GM13976 (cell line): ENCODE results near the gene CBX1.

ENCODE experiments used
- DNase-seq: peaks from one replicate; pipeline ENCODE4 v3.0.0; 2012; ENCODE audit warnings: low spot score
- CTCF ChIP-seq: IDR thresholded peaks from 2 replicates; pipeline ENCODE4 v1.5.1; 2012; ENCODE audit warnings: borderline replicate concordance, mild to moderate bottlenecking; ENCODE audit not compliant: insufficient read depth; ENCODE audit errors: extremely low read depth, missing control alignments, control extremely low read depth
- in situ Hi-C: fragments of 300-500 bp; cut with MboI; formaldehyde crosslinking; loops from one replicate; pipeline ENCODE4 v1.12.0; 2022; ENCODE audit warnings: low sequenced_read_pairs, mixed read lengths, inconsistent platforms; ENCODE audit not compliant: unreplicated experiment

The CBX1 gene

GRCh38 chr17:48022901-48023300, 78.4 kb downstream of the CBX1 start:
- TF ChIP-seq CTCF, result no peak
- DNase-seq, result no peak
- in situ Hi-C loops, result no loop called here

GRCh38 chr17:48021934-48022333, 79.3 kb downstream of the CBX1 start:
- in situ Hi-C loops, result no loop called here
- no peak for DNase-seq

More at GRCh38 chr17:48021934-48022333, 79.3 kb downstream of the CBX1 start:
- no peak for TF ChIP-seq CTCF
